ENCODE results near the gene PLAAT3.
"Not testable (repeated sequence)": the region's sequence is repeated elsewhere in the genome, so short reads cannot be mapped to it uniquely, and the experiment has no call there.

PLAAT3 gene

DNA sequence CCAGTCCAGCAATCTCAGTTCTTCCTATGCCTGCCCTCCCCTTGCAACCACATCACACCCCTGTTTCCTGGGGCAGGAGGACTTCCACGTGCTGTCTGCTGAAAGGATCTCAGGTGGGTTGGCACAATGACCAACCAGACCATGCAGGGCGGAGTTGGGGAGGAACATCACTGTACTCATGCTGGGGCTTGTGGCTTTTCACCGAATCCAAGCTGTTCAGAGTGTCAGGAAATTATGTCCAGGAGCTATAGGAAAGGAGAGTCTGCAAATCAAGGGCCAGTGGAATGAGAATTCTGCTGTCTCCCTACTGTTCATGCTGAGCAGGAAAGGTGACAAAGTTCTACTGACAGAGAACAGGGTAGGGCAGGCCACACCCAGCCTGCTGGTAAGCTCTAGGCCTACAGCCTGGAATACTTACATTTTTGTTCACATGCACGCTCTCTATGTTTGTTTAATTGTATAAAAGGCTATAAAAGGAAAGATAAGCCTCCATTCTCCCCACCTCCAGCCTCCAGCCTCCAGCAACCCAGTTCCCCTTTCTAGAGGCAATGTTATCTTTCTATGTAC, 49.4 kb downstream of the PLAAT3 start:
- DNase-seq, result no peak

DNA sequence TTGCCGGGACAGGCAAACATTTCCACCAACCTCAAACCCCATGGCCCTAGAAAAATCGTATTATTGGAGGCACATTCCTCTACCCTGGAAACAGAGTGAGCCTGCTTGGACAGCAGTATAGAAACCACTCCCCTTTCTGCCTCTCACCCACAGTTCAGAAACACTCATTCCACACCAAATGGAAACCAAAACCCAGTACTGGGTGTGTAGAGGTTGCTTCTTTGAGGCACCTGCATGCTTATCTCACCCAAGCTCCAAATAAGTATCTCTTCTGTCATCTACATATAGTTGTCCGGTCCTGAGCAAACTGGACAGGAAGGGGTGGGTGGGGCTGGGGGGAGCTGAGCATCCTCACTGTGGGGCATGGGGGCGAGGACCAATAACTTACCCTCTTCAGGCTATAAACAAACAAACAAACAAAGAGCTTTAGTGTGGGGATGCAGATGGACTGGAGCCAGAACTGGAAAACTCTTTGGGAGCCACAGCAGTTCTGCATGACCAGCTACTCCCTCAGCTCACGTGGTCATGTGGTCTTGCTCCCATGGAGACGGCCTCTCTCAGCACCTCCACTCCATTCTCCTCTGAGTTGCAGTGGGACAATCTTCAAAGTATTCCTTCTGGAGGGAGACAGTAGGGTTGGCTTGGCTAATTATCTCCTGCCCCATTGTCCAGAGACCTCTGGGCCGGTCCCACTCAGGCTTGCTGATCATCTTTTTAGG, 50.0 kb downstream of the PLAAT3 start:
- DNase-seq, result peak; percentile 53

DNA sequence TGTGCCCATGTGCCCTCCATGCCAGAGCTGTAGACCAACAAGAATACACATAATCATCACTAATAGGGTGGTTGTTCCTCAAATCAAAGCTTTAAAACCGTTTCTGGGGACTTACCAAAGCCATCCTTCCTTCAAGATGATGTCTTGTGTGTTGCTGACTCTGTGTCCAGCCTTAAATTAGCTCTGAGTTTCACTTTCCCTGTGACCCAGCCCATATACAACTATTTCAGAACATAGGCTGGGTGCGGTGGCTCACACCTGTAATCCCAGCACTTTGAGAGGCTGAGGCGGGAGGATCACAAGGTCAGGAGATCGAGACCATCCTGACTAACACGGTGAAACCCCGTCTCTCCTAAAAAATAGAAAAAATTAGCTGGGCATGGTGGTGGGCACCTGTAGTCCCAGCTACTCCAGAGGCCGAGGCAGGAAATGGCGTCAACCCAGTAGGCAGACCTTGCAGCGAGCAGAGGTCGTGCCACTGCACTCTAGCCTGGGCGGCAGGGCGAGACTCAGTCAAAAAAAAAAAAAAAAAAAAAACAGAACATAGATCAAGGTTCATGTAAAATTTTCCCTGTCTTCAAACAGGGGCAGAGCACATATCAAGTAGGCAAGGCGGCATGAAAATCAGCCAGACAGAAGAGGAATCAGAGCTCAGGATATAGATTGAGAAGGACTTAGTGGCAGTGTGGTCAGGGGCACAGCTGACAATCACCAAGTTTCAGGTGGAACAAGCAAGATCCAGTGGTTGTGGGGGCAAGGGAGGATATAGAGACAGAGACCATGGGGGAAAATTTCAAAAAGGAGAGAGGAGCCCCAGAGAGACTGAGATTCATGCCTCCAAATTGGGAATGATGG, 50.8 kb downstream of the PLAAT3 start, which contains the start of gene PLAAT2:
Gene PLAAT2, minus strand, starts transcription at position 179 of the 855 bp plus-strand sequence. Its CDS starts 55 bp downstream, at position 124.
- no peak for DNase-seq

DNA sequence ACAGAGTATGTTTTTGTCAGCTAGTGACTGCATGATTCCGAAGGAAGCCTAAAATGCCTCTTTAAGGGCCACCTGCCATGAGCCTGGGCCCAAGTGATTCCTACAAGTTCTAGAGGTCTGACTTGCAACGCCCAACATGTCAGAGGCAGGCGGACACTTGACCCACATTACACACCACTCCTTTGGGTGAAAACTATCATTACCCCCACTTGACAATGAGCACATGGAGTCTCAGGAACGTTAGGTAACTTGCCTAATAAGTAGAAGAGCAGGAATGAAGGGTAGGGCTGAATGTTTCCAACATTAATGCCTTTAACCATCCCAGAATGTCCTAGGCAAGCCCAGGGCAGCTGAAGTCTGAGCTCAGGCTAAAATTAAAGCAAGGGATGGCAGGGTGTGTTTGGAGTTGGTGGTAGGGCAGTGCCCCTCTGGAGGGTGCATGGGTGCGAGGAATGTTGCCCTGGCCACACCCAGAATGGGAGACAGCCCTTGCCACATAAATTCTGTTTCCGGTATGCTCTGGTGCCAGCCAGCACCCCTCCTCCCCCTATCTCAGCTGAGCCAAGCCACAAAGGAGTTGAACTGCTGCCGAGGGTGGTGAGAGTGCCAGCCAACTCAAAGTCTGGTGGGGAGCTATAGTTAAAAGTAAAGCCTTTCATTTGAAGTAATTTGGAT, 53.6 kb downstream of the PLAAT3 start:
- peak; percentile 46 for DNase-seq

DNA sequence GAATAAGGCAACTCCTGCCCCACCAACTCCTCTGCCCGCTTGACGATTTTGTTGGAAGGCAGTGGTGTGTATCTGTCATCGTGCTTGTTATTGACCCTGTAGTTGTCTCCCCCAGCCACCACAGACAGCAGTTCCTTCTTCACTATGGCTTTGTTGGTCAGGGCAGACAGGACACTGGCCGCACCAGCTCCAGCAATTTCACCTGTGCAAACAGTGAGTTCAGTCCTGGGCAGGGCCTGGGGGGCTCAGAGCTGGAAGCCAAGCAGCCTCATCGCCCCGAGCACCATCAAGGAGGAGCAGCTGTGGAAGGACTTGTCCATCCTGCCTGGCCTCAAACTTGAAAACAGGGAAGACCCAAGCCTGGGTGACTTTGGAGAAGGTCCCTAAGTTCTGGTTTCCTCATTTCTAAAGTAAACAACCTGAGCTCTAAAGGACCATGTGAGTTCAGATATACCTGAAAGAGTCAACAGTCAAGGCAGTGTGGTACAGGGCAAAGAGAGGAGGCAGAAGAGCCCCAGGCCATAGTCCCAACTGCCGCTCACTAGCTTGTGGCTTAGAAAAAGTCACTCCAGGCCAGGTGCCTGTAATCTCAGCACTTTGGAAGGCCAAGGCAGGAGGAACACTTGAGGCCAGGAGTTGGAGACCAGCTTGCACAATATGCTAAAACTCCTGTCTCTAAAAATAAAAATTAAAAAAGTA, 55.6 kb downstream of the PLAAT3 start:
- DNase-seq, result no peak

DNA sequence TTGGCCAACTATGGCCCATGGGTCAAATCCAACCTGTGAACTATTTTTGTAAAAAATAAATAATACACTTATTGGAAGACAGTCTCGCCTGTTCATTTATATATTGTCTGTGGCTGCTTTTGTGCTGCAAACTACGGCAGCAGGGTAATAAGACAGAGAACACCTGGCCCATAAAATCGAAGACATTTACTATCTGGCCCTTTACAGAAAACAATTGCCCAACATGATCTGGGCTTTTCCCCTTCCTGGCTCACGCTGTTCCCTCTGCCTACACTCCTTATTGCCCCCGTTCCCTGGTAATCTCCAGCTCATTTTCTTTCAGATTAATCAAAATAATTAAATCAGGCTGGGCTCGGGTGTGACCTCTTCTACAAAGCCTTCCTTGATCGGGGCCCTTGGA, 56.7 kb downstream of the PLAAT3 start:
- DNase-seq, result no peak

DNA sequence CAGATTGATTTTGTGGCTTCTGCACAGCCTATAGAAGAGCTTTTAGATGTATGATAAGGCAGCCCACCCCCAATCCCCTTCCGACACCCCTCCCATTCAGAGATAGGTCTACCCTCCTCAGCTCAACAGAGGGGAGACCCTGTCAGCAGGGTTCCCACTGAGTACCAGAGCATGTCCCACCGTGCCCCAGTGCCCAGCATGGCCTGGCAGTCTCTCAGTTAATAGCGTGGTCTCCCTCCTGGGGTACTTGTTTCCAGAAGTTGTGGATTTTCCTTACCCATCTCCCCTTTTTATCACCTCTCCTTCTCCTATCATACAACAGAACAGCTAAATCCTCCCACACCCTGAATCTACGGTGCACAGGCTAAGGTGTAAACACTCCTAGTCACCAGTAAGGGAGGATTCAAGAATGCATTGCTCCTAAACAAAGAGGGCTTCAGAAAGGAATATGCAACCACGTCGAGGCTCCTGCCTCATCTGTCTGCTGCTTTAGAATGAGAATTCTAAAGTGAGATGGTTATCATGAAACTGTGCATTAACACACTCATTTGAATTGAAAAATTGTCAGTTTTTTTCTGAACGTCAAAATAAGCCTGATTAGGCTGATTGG, 57.7 kb downstream of the PLAAT3 start:
- DNase-seq, result no peak

DNA sequence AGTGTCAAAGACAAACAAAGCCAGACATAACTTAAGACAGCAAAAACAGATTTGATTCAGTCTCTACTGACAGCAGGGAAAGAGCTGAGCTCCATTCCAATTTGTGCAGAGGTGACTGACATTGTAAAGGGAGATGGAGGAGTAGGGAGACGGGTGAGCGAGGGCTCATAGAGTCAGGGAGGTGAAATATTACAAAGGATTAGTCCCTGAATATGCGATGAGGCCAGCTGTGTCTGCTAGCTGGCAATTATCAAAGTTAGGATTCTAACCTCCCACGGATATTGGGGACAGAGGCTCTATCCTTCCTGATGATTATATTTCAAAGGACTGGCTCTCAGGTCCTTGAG, 59.4 kb downstream of the PLAAT3 start:
- no peak for DNase-seq

DNA sequence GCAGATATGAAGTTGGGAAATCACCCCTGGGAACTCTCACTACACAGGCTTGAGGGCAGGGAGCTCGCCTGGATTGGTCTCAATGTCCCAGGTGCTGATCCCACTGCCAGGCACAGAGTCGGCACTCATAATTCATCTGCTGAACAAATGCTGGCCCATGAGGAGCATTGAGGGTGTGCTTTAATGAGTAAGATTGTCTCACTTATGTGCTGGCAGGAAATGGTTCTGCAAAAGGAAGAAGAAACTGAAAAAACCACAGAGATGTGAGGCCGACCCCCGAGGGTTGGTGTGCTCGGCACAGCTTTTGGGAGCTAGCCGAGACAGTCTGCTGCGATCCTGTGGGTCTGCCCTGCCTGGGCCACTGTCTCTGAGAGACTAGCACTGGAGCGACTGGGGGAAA, 60.5 kb downstream of the PLAAT3 start:
- DNase-seq, result peak; percentile 73

DNA sequence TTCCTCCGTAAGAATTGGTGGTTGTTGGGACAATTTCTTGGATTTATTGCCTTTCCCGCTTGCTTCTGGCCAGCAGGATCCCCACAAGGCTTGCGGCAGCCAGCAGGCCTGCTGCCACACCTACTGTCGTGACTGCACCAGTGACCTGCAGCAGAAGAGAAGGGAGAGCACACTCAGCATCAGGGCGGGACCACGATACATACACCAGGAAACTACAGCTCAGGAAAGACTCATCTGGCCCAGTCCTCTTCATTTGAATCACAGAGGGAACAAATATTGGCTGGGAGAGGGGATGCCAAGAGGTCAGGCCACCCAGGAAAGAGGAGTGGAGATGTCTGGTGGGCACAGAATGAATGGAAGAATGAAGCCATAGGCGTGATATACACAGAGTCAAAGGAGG, 61.3 kb downstream of the PLAAT3 start:
- DNase-seq, result no peak

DNA sequence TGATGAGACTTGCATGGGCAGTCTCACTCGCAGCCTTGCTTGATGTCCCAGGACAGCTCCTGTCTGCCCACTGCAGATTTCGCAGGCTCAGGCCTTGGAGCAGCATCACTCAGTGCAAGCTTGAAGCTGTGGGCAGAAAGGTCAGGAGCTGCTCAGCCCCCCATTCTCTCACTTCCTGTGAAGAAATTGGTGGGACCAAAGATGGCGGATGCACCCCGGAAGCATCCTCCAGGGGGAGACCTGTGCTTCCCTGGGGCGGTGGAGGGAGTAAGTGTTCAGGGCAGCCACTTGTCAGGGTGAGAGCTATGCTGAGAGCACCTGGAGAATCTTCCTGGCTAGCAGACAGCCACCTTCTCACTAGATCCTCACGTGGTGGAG, 62.4 kb downstream of the PLAAT3 start:
- DNase-seq, result peak; percentile 45

DNA sequence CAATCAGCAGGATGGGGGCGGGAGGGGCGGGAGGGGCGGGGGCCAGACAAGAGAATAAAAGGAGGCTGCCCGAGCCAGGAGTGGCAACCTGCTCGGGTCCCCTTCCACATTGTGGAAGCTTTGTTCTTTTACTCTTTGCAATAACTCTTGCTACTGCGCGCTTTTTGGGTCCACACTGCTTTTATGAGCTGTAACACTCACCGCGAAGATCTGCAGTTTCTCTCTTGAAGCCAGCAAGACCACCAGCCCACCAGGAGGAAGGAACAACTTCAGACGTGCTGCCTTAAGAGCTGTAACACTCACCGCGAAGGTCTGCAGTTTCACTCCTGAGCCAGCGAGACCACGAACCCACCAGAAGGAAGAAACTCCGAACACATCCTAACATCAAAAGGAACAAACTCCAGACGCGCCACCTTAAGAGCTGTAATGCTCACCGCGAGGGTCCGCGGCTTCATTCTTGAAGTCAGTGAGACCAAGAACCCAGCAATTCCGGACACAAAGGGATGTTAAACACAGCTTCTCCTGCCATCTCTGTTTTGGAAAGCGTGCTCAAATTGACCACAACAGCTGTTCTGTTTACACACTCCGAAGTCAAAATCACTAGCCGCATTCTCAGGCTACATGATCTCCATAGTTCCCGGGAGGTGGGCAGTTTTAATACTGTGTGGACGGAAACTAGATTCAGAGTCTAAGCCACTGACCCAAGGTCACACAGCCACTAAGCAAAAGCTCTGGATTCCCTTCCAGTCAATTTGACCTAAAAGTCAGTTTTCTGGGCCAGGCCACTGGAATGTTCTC, 62.9 kb downstream of the PLAAT3 start:
- peak; percentile 59 for DNase-seq

DNA sequence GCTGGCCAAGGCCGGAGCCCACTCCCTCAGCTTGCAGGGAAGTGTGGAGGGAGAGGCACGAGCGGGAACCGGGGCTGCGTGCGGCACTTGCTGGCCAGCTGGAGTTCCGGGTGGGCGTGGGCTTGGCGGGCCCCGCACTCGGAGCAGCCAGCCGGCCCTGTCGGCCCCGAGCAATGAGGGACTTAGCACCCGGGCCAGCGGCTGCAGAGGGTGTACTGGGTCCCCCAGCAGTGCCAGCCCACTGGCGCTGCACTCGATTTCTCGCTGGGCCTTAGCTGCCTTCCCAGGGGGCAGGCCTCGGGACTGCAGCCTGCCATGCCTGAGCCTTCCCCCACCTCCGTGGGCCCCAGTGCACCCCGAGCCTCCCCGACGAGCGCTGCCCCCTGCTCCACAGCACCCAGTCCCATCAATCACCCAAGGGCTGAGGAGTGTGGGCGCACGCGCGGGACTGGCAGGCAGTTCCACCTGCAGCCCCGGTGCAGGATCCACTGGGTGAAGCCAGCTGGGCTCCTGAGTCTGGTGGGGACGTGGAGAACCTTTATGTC, 64.0 kb downstream of the PLAAT3 start:
- DNase-seq, result not testable (repeated sequence)

DNA sequence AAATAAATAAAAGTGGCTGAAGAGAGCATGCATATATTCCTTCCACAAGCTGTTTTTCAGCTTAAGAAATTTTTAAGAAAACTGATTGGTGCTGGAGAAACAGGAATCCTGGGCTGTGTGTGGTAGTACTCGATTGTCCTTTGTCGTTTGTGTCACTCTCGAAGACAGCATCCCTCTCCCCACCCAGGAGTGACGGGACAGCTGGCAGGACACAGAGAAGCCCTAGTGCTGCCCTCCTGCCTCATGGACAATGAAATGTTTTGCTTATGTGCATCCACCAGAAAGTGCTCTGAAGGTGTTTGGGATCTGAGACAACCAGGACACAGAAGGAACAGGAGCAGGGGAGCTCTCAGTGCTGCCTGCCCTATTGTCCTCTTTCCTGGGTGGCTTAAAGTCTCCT, 64.8 kb downstream of the PLAAT3 start:
- no peak for DNase-seq

DNA sequence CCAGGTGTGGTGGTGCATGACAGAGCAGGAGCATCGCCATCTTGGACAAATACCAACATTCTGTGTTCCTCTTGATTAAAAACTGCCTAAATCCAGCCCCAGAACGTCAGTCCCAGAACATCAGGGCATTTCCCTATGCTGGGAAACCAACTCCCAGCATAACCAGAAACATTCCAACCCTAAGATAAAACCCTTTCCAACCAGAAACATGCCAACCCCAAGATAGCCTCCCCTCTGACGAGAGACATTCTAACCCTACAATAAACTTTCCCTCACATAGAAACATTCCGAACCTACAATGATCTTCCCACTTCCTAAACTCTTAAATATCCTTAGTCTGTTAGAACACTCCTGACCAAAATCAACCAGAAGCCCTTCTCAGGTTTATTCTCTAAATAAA, 66.1 kb downstream of the PLAAT3 start:
- no peak for DNase-seq

DNA sequence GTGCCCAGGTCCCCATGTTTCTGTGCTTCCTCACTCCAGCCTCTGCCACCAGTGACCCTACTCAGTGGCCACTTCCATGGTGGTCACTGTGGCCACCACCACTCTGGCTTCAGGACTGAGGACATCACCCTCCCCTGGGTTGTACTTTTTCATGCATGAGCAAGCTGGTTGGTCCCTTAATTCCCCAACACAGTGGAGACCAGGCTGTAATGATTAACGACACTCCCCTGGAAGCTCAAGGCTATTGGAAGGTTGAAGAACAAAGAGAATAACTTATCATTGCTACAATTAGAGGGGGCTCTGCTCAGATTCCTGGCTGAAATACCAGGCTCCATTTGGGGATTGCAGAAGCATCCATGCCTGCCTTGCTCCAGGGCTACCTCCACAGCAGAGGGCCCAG, 67.2 kb downstream of the PLAAT3 start:
- DNase-seq, result no peak

DNA sequence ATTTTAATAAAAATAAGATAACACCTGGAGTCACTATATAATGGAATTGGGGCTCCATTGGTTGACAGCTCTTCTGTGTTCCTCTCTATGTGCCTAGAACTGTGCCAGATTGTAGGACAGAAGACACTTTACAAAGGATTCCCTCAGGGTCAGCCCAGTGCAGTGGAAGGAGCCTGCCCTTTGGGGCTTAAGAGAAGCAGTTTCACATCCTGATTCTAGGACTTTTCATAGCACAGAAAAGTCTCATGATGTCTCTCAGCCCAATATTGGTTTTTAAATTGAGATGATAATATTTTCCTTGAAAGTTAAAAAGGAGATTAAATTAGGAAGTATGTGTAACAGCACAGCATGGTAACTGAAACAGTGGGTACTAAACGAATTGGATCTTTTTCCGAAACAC, 70.5 kb downstream of the PLAAT3 start:
- DNase-seq, result no peak

DNA sequence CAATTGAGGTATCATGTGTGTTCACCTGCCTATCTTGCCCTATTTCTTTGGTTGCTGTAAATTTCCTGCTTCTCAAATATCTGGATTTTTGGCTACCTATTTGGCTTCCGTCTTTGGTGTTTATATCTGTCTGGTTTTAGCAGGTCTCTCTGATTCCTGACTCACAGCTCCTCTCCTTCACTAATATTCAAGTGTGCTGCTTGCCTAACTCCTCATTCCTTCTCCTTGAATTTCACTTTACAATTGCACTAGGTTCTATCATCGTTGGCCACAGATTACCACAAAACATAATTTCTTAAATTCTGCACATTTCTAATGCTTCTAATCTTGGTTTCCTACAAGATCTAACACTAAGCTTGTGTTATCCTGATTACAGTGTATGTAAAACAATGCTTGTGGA, 71.7 kb downstream of the PLAAT3 start:
- DNase-seq, result not testable (repeated sequence)

DNA sequence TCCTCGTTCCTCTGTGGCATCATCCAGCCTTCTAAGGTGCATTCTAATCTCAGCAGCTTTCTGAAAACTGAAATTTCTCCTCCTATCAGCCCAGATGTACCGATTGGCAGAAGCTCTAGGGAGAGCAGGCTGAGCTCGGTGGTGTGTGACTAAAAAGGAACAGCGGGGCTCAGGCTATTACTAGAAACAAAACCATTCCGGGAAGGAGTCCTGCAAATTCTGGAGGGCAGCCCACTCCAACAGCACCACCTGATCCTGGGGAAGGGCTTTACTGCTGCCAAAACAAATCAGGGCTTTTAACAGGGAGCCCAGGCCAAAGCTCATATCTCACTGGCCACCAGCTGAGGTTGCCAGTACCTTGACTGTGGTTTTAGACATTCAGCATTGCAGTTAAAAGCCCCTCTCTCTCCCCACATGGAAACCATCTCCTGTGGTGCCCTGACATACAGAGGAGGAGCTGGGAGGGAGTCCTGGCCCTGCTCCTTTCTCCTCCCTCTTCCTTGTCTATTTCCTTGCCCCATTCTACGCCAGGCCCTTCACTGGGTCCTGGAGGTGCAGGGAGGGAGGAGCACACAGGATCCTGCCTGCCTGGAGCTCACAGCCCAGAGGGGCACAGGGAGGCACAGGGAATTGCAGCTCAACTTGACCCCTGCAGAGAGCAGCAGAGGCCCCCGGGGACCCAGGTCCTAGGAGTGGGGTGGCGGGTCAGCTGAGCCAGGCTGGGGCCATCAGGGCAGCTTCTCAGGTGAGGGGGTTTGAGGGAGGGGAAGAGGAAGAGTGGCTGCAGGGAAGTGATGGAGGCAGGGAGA, 76.7 kb downstream of the PLAAT3 start:
- DNase-seq, result peak; percentile 24

DNA sequence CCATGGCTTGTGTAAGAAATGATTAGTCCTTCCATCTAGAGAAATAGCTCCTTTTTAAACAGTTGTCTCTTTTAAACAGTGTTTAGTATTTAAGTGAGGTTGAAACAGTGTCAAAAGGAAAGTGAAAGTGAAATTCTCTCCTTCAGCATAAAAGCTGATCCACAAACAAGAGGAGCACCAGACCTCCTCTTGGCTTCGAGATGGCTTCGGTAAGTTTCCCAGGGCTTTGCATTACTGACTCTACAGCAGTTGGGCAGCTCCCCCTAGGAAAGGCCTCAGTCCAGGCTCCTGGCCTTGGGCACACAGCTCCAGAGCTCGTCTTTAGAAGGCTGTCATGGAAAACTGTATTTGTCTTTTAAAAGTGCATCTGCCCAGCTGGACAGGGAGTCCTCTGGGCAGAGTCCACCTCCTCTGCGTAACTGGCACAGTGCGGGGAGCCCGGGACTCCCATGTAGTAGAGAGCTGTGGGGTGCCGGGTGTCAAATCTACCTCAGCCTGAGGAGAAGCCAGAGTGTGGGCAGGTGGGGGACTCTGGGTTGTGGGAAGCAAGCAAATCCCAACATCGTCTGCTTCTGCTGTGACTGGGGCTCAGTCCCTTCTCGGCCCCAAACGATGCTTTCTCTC, 77.5 kb downstream of the PLAAT3 start, which contains the start of gene PLAAT4:
Gene PLAAT4, plus strand, starts transcription at position 140 of the 624 bp plus-strand sequence. Its CDS starts 61 bp downstream, at position 201.
- DNase-seq, result peak; percentile 68

Measured in CD4-positive, alpha-beta T cell treated with Interleukin-10 for 1 hour (primary cell).